Stimulated activated CD4-positive, alpha-beta T cell treated with anti-CD3 and anti-CD28 coated beads, Interleukin-12 subunit alpha, Interleukin-12 subunit beta, amount 100 ng/mL, for 48 hours (primary cell): ENCODE measurements around the gene LCN15.
"Not testable (repeated sequence)": the region's sequence is repeated elsewhere in the genome, so short reads cannot be mapped to it uniquely, and the experiment has no call there.

Experiments
- DNase-seq, 3 donors: peaks; one replicate each; pipeline ENCODE4 v3.0.0-alpha.2; 2020; ENCODE audit warnings: low read depth in 2 of 3, low spot score in 1 of 3

The LCN15 gene

GRCh38 chr9:136794281-136794999, 30.1 kb upstream of the LCN15 start:
- DNase-seq: no peak

- DNase-seq: no peak
These were observed 29.0 kb upstream of the LCN15 start for GRCh38 chr9:136793086-136793946.

- DNase-seq: no peak
These were observed 28.2 kb upstream of the LCN15 start for GRCh38 chr9:136792321-136793085.

GRCh38 chr9:136791516-136792276, 27.4 kb upstream of the LCN15 start:
- DNase-seq: peak; percentile 42 to 65 (median 53)

GRCh38 chr9:136790640-136791515, 26.6 kb upstream of the LCN15 start, which contains the start of gene TMEM141:
Gene TMEM141, plus strand, starts transcription at chr9:136791344. Its CDS starts 27 bp downstream, at chr9:136791371.
- DNase-seq: peak; percentile 100

GRCh38 chr9:136789523-136789937, 25.2 kb upstream of the LCN15 start:
- DNase-seq: no peak

- DNase-seq: not testable (repeated sequence)
These were observed 24.6 kb upstream of the LCN15 start for GRCh38 chr9:136788644-136789522.

- peak; percentile 57 to 85 (median 63) for DNase-seq
These were observed 23.5 kb upstream of the LCN15 start for GRCh38 chr9:136787690-136788400.

GRCh38 chr9:136786983-136787382, 22.7 kb upstream of the LCN15 start:
- not testable (repeated sequence) for DNase-seq

GRCh38 chr9:136786451-136786850, 22.1 kb upstream of the LCN15 start:
- no peak for DNase-seq

GRCh38 chr9:136785565-136786355, 21.4 kb upstream of the LCN15 start:
- not testable (repeated sequence) for DNase-seq

GRCh38 chr9:136784997-136785361, 20.7 kb upstream of the LCN15 start:
- DNase-seq: no peak

GRCh38 chr9:136784249-136784996, 20.1 kb upstream of the LCN15 start:
- DNase-seq: no peak

- no peak for DNase-seq
These were observed 18.1 kb upstream of the LCN15 start for GRCh38 chr9:136782452-136782851.

GRCh38 chr9:136779808-136780207, 15.5 kb upstream of the LCN15 start:
- DNase-seq: no peak

GRCh38 chr9:136777359-136777758, 13.0 kb upstream of the LCN15 start:
- no peak for DNase-seq

GRCh38 chr9:136776947-136777346, 12.6 kb upstream of the LCN15 start:
- DNase-seq: no peak
